Measurements from ENCODE around the gene ARMS2.
A peak's percentile ranks its signal among the peaks of the same experiment; 100 is the strongest.

Gene ARMS2

DNA sequence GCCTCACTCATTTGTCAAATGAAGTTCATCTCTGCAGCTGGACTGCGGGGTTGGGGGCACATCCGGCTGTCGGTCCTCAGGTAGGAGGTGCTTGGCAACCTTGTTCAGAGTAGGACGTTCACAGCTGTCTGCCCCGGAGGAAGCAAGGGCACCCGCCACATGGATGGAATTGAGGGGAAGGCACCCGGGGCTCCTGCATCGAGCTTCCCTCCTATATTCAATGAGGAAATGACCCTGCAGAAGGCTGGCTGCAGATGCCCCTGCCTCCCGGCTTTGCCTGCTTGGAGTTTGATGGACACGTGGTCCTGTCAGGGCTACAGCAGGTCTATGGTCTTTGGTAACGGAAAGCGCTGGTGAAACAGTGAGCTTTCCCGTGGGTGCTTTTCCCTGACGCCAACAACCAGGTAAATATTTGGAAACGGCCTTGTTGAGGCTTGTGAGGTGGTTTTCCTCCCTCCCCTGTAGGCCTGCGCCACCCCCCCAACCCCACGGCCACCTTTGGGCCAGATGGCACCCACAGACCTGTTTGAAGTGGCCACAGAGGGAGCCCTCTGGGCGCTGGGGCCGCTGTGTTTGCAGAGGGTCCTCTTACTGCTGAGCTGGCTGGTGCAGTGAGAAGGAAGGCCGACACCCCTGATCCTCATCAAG lies 39.8 kb downstream of the ARMS2 start:
- no peak for DNase-seq (ENCODE audit: low spot score)

DNA sequence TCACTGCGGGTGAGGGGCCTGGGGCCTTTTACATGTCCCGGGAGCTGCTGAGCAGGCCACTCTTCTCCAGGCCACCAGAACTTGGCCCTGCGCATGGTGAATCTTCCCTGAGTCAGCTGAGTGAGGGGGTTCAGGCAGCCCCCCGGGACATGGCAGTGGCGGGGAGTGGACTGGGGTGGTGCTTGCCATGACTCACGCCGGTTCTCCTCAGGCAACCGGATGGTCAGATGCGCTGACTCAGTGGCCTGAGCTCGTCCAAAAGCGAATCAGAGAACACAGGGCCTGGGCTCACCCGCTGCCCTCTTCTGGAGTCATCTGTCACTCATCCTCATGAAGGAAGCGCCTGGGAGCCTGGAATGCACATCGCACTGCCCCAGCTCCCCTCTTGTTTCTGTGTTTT lies 40.4 kb downstream of the ARMS2 start:
- no peak for DNase-seq (ENCODE audit: low spot score)

DNA sequence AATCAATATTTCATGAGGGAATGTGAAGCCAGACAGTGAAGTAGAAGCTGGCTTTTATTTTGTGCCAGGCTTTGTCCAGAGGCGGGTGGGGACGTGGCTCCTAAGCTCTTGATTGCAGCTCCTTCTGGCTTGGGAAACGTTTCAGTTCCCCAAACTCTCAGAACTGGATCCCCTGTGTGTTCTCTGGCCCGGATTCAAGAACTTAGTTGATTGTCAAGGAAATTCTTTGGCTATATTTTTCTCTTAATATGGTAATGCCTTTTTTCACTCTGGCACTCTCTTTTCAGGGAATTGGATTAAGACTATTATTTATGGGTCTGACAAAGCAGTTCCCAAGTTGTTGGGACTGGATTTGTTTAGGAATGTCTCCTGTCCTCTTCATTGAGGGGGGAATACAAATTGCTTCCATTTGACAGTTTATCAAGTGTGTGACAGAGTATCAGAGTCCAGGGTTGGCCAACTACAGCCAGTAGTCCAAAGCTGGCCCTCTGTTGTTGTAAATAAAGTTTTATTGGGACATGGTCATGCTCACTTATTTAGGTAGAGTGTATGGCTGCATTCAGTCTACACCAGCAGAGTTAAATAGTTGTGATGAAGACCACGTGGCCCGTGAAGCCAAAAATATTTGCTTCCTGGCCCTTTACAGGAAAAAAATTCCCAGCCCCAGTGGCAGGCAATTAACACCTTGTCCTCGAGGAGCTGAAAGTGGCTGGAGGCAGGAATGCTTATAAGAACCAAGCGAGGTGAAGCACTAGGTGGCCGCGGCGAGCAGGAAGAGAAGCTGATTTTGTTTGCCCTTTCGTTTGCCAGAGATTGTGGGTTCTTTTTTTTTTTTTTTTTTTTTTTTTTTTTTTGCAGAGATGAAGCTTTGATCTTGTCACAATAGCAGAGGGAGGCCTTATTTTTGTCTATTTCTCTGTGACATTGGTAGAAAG lies 41.2 kb downstream of the ARMS2 start:
- peak; percentile 22 for DNase-seq (ENCODE audit: low spot score)

DNA sequence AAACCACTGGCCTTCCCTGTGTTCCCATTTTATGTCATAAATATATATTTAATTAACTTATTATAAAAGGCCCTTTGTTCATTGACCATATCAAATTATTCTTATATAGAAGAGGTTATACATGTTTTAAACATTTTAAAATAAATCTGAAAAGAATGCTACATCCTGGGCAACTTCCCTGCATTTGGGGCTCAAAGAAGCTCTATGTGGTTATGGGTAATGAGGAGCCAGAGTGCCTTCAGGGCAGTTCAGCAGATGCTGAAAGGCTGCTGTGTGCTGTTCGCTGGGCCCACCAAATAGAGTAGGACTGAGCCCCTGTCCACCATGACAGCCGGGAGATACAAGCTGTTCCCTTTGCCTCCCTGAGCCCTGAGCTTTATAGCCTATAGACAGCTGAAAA lies 42.8 kb downstream of the ARMS2 start:
- no peak for DNase-seq (ENCODE audit: low spot score)

DNA sequence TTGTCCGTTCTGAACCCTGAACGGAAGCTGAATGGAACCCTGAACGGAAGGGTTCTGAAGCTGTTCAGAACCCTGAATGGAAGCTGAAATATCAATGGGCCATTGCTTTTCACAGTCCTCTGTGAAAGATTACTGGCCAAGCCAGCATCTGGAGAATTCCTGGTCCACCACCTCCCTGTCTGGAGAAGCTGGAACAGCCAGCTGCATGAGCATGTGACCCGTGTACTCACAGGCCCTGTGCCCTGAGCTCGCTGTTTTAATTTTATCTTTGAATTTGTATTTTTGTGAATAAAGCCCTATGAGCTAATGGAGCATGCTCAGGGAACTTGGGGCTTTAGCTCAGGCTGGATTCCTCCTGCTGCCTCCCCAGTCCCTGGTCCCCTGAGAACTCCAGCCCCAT lies 44.1 kb downstream of the ARMS2 start:
- no peak for DNase-seq (ENCODE audit: low spot score)

DNA sequence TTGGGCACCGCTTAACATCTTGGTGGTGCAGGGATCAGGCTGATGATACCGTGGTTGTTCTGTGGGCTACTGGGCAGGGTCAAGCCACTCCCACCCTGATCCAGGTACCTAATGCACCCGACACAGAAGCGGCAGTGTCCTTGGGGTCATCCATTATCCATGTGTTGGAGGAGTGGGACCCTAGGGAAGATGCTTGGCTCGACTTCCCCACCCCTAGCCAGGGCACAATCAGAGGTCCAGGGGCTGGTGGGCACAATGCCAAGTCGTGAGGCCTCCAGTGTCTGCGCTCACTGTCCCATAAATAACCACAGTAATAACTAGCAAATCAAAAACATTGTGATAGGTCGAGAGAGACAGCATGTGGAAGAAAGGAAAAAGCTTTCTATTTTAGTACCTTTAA lies 44.6 kb downstream of the ARMS2 start:
- no peak for DNase-seq (ENCODE audit: low spot score)

DNA sequence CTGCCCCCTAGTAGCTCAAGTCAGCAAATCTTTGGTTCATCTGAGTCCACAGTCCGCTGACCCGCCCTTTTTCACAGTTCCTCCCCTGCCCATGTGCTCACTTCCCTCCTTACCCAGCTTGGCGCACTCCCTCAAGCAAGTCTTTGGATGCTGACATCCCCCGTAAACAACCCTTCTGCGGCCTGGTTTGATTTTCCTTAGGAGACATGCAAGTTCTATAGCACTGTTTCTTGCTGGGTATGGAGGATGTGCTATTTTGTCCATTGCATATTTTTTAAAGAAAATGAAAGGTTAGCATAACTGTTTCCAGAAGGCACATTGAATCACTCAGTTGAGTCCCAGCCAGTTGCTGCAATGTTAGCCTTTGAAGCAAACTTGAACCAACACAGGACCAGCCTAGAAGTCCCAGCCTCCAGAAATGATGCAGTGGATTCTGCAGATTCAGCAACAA lies 45.1 kb downstream of the ARMS2 start:
- no peak for DNase-seq (ENCODE audit: low spot score)

DNA sequence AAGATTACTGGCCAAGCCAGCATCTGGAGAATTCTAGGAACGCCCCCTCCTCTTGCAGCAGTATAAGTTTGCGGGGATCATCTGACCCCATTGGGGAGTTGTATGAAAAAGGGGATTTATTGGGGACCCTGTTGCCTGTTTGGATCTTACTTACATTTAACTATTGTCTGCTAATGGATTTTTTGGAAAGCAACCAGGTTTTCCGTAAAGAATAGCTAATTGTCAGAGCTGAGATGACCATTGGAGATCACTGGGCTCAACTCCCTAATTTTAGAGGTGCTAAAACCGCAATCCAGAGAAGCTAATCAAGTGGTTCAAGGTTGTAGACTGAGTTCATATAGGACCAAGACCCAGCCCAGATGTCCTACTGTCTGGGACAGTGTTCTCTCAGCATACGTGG lies 45.7 kb downstream of the ARMS2 start:
- DNase-seq (ENCODE audit: low spot score) = no peak

DNA sequence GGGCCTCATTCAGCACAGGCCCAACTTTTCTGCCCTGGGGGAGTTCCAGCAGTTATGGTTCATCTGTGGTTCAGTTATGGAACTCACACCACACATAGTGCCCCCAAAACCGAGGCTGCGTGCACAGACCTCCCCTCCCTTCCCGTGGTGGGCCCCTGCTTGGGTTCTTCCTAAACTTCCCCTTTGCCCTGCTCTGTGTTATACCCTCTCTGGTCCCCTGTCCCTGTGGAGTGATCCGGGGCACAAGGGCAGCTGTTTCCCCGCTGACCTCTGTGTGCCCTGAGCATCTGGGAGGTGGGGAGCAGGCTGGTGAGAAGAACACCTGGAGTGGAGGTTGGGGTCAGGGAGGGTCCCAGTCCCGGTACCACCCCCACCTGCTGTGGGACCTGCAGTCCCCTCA lies 46.3 kb downstream of the ARMS2 start:
- no peak for DNase-seq (ENCODE audit: low spot score)

DNA sequence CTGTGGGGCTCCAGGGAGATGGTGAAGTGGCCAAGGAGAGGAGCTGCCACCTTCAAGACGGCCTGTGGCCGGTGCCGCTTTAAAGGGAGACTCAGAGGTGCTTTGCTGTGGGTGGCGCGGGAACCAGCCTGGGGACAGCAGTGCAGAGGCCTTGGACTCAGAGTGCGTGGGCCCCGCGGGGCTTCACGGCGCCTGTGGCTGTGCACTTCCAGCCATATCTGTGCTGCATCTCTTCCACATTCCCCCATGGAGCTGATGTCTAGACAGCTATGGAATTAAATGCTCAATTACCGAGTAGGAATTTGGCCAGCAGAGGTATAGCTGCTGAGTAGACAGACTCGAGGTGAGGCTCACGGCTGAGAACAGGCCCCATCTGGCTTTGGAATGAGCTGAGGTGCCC lies 48.6 kb downstream of the ARMS2 start:
- DNase-seq (ENCODE audit: low spot score) = no peak

DNA sequence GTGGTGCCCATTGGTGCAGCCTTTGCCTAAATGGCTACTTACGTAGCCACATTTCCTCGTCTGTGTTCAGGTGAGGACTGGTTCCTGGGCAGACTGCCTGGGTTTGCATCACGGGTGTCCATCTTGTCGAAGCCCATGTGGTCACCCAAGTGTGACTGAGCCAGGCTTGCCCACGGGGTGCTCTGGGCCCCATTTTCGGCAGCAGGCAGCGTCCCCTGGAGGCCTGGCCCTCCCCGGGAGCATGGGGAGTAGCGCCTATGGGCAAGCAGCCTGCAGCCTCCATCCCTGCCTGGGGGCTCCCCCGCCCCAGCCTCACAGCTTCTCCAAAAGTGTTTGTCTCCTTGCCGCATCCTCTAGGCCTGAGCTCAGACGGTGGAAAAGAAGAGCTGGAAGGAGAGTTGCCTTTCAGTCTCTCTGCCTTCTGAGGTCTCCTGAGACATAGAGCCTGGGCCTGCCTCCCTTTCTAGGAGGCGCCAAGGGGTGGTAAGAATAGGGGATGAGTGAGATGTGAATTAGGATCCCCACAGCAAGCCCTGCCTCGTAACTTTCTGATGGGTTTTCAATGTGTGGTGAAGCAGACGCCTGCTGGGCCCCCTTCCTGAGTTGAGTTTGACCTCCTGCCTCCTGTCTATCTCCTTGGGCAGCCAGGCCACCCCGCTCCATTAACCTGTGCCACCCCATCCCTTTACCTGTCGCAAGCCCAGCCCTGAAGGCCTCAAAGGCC lies 49.6 kb downstream of the ARMS2 start:
- DNase-seq (ENCODE audit: low spot score) = no peak

DNA sequence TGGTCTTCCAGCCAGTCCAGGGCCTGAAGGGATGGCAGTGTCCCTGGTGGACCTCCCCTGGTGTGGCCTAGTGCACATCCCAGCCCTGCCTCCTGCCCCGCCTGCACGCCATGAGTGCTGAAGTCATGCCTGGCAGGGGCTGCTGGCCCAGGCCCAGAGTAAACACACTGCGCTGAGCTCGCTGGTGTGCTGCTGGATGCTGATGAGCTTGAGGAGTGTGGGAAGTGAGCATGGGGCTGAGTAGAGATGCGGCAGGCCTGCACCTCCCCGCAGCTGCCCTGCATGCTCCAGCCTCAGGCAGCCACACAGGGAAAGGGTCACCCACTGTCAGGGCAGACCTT lies 50.1 kb downstream of the ARMS2 start:
- DNase-seq (ENCODE audit: low spot score) = no peak

DNA sequence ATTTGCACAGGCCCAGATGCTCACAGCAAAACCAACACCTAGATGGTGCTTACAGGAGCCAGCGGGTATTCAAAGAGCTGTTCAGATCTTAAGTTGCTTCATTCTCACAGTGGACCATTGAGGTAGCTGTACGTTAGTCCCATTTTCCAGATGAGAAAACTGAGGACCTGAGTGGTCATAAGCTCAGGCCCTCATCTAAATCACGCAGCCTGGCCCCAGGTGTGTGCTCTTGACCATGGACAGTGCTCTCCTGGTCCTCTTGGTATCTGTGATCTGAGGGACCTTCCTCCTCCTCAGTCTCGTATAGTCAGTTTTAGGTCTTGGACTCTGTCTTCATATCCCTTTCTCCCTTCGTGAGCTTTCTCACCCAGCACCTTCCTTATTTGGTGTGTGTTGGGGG lies 50.6 kb downstream of the ARMS2 start:
- DNase-seq (ENCODE audit: low spot score) = no peak

DNA sequence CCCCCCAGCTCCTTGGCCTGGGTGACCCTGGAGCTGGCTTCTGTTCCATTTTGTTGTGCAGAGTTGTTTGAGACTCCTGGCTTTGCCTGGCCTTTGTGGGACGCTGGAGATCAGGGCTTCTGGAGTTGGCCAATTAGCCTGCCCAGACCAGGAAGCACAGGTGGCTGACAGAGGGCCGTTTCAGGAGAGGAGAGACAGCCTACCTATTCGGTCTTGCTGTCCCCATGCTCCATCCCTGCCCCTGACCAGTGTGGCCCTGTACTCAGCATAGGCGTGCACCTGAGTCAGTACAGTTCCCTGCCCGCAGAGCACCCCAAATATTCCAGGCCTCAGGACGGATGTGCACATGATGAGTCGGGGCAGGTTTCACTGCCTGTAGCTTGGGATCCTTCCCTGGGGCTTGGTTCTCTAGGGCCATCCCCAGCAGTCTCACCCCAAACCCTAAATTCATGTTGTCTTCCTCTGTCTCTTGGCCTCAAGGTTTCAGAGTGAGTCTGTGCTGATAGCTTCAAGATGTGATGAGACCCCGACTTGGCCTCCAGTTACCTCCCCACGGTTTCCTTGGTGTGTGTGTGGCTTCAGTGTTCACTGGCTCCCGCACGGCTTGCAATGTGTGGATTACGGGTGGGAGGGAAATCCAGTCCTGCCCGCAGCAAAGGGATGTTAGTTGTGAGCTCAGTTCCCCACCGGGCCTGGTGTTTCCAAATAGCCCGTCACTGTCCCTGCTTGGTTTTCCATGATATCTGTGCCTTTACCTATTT lies 51.6 kb downstream of the ARMS2 start:
- no peak for DNase-seq (ENCODE audit: low spot score)
